ENCODE results near the gene CCDC33.
"Not testable (repeated sequence)": the region's sequence is repeated elsewhere in the genome, so short reads cannot be mapped to it uniquely, and the experiment has no call there.

Gene CCDC33

GRCh38 chr15:74356050-74356449 is 119.9 kb downstream of the CCDC33 start:
- in situ Hi-C loops (cut with MboI; ENCODE audit: low sequenced_read_pairs) = not testable (repeated sequence)

- in situ Hi-C loops (cut with MboI; ENCODE audit: low sequenced_read_pairs) = not testable (repeated sequence)
These were observed 121.4 kb downstream of the CCDC33 start for GRCh38 chr15:74357514-74357913.

DNA sequence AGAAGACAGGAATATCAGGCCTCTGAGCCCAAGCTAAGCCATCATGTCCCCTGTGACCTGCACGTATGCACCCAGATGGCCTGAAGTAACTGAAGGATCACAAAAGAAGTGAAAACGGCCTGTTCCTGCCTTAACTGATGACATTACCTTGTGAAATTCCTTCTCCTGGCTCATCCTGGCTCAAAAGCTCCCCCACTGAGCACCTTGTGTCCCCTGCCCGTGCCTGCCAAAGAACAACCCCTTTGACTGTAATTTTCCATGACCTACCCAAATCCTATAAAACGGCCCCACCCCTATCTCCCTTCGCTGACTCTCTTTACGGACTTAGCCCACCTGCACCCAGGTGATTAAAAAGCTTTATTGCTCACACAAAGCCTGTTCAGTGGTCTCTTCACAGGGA is 123.2 kb downstream of the CCDC33 start:
- in situ Hi-C loops (cut with MboI; ENCODE audit: low sequenced_read_pairs) = not testable (repeated sequence)

DNA sequence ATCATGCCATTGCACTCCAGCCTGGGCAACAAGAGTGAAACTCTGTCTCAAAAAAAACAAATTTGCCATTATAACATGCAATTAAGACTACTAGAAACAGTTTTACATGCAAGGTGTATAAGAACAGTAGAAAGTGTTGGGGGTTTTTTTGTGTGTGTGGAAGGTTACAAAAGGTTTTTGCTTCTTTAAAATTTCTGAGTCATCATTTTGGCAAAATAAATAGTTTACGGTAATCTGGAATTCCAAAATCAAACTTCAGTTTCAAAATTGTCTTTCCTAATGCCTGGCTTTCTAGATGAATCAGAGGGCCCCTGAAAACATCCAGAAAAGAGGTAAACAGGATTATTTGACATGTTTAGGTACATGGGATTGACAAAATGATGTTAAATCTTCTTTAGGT is 124.7 kb downstream of the CCDC33 start:
- in situ Hi-C loops (cut with MboI; ENCODE audit: low sequenced_read_pairs) = not testable (repeated sequence)

DNA sequence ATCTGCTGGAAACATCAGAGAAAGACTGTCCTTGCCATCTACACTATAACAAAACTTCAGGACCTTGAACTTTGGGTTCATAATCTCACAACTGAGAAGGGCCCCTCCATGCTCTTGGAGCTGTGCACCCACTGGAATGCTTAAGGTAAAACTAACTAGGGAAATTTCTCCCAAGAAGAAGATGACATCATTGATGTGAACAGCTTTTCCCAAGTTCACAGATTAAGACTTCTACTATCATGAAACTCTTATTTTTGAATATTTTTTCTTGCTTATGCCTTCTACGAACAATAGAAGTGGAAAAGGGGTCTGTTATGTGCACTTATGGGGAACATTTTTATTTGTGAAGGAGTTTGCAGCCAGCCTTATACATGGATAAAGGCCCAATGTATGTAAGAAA is 126.4 kb downstream of the CCDC33 start:
- in situ Hi-C loops (cut with MboI; ENCODE audit: low sequenced_read_pairs) = no loop called here

DNA sequence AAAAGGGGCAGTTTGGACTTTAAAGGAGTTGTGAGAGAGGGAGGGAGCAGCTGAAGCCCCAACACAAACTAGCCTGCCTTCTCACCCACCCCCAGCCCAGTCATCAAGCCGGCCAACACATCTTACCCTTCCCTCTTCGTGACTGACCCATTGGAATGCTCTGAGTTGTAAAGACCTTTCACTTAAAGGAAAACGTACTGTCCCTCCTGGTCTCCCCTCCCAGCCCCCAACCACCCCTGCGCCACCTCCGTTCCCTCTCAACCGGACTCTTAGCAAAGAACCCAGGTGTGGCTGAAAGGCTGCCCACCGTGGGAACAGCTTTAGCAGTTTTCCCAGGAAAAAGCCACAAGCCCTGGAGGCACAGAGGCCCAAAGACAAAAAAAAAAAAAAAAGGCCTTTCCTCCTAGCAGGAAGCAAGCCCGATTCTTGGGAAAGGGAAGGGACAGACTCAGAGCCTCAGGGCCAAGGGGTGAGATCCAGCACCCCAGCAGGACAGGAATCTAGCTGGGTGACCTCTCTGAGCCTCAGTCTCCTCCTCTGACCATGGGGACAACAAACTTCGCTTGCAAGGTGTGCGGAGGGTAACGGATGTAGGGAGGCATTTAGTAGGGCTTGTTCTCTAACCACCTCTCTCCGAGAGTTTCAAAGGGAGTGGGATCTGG is 128.9 kb downstream of the CCDC33 start:
- in situ Hi-C loops (cut with MboI; ENCODE audit: low sequenced_read_pairs) = no loop called here

DNA sequence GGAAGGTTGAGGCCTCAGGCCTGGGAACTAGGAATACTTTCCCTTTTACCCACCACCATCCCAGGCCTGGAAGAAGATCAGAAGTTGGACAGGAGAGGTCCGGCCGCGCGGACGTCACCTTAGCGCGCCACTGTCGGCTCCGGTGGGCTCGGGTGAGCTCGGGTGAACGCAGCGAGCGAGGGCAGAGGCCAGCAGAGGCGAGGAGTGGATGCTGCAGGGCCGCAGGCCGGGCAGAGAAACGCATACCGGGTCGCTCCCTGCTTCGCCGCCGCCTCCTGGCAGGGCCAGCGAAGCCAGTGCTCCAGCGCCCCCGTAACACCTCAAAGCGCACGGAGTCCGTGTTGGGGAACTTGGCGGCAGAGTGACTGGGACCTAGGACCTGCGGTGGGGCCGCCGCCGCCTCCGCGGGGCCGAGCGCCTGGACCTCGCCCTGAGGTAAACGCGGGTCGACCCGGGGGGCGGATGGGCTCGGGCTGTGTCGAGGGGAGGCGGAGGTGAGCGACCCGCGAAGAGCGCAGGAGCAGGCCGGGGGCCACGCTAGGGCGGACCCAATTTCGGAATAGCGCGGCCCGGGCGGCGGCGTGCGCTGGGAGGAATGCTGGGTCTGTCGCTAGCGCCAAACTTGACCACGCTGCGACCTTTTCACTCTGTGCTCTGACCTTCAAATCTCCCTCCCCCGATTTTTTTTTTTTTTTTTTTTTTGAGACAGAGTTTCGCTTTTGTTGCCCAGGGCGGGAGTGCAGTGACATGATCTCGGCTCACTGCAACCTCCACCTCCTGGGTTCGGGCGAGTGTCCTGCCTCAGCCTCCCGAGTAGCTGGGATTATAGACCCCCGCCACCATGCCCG is 129.7 kb downstream of the CCDC33 start:
- in situ Hi-C loops (cut with MboI; ENCODE audit: low sequenced_read_pairs) = no loop called here

DNA sequence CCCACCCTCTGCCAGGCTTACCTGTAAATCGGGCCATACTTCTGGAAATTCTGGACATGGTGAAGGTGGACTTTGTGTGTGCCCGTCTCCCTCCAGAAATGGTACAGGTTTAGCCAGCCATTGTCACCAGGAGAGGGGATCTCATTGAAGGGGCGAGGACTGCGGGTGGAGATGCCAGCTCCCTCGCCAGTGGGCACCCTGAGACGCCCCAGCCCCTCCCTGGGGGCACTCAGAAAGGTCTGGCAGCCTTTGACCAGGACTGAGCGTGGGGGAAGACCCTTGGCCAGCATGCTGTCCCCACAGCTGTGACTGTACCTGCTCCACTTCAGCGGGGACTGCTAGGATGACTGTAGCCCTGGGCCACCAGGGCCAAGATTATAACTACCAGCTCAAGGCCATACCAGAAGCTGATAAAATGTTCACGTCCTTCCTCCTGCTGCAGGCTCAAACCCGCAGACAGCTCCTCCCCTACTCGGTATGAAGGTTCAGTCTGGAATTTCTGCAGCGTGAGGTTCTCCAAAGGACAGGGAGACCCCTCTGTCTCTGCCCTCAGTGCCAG is 131.2 kb downstream of the CCDC33 start, which contains the start of gene CYP11A1:
Gene CYP11A1 (minus strand): TSS at position 351 of the 559 bp plus-strand sequence. CDS start 61 bp downstream, at position 290.
- in situ Hi-C loops (cut with MboI; ENCODE audit: low sequenced_read_pairs) = no loop called here

- in situ Hi-C loops (cut with MboI; ENCODE audit: low sequenced_read_pairs) = no loop called here
These were observed 132.0 kb downstream of the CCDC33 start for GRCh38 chr15:74368121-74368520.

DNA sequence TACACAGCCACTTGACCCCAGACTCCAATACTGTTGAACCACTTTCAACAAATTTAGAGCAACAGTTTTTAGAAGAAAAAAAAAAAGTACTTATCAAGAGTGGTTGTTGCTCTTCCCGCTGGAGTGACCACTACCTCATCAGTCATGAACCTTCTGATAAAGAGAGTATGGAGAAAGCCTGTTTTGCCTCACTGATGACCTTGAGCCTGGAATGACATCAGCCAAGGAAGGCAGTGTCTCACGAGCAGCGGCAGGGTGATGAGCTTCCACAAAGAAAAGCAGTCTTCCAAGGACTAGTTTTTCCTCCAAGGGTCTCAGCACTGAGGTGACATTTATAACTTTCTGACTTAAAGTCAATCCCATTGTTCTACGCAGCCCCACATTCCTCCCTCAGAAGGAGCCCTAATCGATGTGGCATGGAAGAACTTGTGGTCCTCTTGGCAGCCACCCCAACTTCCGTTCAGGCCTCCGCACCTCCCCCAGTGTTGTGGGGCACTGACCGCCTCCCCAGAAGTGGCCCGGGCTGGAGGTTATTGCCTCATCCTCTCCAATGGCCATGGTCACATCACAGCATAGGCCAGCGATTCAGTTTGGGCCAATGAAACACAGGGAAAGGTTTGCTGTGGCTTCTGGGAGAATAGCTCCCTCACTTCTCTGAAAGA is 133.1 kb downstream of the CCDC33 start:
- in situ Hi-C loops (cut with MboI; ENCODE audit: low sequenced_read_pairs) = no loop called here

DNA sequence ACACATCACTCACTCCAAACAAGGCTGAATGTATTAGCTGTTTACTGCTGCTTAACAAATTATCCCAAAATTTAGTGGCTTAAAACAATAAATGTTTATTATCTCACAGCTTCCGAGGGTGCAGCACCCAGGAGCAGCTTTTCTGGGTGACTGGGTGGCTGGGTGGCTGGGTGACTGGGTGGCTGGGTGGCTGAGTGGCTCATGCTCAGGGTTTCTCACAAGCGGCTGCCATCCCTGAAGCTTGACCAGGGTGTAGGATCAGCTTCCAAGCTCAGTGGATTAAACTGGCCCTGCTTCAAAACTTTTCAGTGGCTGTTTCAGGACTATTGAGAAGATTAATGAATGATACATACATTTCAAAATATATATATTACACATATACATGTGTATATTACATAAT is 133.6 kb downstream of the CCDC33 start:
- in situ Hi-C loops (cut with MboI; ENCODE audit: low sequenced_read_pairs) = no loop called here

GRCh38 chr15:74370471-74370870 is 134.3 kb downstream of the CCDC33 start:
- in situ Hi-C loops (cut with MboI; ENCODE audit: low sequenced_read_pairs) = no loop called here

DNA sequence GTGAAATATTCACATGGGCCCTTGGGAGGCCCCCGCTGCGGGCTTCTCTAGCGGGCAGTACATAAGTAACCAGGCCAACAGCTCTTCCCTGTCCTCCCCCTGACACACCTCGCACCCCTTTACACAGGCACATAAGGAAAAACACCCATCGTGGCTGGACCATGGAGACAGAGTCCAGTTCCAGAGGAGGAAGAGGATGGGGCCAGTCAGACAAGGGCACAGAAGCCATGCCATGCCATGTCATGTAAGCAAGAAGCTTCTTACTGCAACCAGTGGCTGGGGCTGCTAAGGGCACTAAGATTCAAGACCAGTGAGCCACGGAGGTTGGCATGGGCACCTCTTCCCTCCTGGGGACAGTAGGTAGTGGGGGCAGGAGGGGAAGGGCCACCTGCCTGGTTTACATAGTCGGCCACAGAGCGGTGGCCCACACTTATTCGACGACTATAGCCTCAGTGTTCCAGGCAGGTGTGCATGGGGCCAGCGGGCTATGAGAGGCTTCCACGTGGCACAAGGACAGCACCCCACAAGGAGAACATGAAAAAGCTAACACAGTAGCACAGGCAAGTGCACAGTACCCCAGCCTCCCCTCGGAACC is 137.0 kb downstream of the CCDC33 start:
- in situ Hi-C loops (cut with MboI; ENCODE audit: low sequenced_read_pairs) = no loop called here

- in situ Hi-C loops (cut with MboI; ENCODE audit: low sequenced_read_pairs) = no loop called here
These were observed 137.9 kb downstream of the CCDC33 start for GRCh38 chr15:74373731-74374647.

DNA sequence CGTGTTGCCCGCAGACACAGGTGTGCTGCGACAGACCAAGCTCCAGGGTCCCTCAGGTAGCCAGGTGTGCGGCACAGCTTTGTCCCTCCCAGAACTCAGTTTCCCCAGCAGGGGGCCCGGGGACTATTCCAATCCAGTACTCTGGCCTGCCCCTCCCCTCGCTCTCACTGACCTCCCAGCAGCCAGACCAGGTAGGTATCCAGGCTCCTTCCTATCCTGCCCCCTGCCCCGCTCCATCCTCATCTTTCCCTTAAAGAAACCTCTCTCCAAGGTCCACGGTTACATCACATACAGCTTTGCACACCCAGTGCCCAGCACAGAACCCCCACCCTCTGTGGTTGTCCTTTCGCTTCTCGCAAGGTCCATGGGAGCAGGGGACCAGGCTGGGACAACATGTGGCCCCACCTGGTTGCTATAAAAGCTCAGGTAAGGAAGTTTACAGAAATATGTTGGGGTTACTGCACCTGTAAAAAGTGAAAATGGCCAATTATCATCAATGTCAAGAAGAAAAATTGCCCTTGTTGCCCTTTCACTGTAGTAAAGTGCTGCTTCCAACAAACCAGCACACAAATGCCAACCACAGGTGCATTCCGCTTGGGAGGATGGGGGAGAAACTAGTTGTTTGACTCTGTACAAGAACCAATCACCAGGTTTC is 138.6 kb downstream of the CCDC33 start:
- in situ Hi-C loops (cut with MboI; ENCODE audit: low sequenced_read_pairs) = no loop called here

DNA sequence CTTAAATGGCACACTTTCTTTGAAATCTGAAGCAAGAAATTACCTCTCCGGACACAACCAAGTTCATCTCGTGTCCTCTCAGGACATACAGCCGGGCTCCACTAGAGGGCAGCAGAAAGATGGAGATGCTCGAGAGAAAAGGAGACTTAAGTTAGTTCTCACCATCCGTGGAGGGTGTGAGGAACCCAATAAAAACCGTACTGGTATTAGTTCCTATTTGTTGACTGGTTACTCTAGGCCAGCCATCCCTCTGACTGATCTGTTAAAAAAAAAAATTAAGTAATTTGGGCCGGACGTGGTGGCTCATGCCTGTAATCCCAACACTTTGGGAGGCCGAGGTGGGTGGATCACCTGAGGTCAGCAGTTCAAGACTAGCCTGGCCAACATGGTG is 139.2 kb downstream of the CCDC33 start:
- in situ Hi-C loops (cut with MboI; ENCODE audit: low sequenced_read_pairs) = no loop called here

DNA sequence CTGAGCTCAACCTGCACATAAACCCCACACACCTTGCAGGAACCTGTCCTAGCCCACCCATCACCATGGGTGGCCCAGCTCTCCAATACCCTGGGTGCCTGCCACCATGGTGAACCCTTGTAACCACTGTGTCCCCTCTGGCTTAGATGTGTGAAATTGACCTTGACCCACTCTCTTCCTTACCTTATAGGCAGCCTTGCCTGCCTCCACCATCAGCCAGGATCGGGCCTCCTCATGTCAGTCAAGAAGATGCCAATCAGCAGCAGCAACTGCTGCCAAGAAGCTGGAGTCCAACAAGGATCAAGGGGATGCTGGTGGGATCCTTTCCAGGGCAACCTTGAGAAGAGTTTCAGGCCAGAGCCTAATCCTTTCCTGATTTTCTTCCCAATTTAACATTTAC is 140.1 kb downstream of the CCDC33 start:
- in situ Hi-C loops (cut with MboI; ENCODE audit: low sequenced_read_pairs) = no loop called here

DNA sequence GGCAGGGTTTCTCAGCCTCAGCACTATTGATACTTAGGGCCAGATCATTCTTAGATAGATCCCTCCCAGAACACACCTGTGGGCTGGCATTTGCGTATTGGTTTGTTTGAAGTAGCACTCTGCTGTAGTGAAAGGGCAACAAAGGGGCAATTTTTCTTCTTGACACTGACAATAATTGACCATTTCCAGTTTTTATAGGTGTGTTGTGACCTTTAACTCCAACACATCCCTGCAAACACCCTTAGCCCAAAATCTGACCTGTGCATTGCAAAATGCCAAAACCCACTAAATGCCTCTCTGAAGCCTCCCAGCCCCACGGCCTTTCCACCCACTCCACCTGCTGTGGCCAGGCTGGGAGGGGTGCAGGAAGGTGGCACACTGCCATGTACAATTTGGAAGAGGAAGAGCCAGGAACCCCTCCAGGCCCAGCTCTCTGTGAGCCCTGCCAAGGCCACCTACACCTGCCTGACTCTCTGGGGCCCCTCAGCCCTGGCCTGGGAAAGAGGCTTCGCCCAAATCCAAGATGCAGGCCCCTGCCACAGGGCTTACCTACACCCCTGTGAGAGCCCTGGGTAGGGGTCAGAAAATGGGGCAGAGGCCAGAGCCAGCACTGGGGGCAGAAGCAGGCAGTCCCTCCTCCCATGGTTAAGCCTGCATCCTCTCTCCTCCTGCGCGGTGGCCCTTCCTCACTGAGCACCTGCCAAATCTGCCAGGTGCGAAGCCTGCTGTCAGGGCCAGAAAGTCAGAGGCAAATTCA is 140.9 kb downstream of the CCDC33 start:
- in situ Hi-C loops (cut with MboI; ENCODE audit: low sequenced_read_pairs) = no loop called here
